Hypothalamus (tissue), 51 donors: ENCODE results near the gene REC114.
"Not testable (repeated sequence)": the region's sequence is repeated elsewhere in the genome, so short reads cannot be mapped to it uniquely, and the experiment has no call there.

Source experiments
- DNase-seq, 51 donors: peaks; one replicate each; lab custom pipeline; 2025; lab: John Stamatoyannopoulos, UW

The REC114 gene

GRCh38 chr15:73522011-73522410 lies 79.0 kb downstream of the REC114 start:
- no peak for DNase-seq

GRCh38 chr15:73524919-73525318 lies 82.0 kb downstream of the REC114 start:
- DNase-seq = no peak

GRCh38 chr15:73527598-73527997 lies 84.6 kb downstream of the REC114 start:
- no peak for DNase-seq

- DNase-seq = no peak
Observed at GRCh38 chr15:73530649-73531048, 87.7 kb downstream of the REC114 start.

GRCh38 chr15:73538123-73538522 lies 95.2 kb downstream of the REC114 start:
- no peak for DNase-seq

GRCh38 chr15:73538563-73539211 lies 95.7 kb downstream of the REC114 start:
- no peak for DNase-seq

- no peak for DNase-seq
Observed at GRCh38 chr15:73539212-73540128, 96.5 kb downstream of the REC114 start.

- no peak for DNase-seq
Observed at GRCh38 chr15:73540161-73540560, 97.2 kb downstream of the REC114 start.

GRCh38 chr15:73541479-73541878 lies 98.5 kb downstream of the REC114 start:
- DNase-seq = no peak

GRCh38 chr15:73548925-73549324 lies 106.0 kb downstream of the REC114 start:
- DNase-seq = not testable (repeated sequence)

- no peak for DNase-seq
Observed at GRCh38 chr15:73550190-73550589, 107.2 kb downstream of the REC114 start.

- DNase-seq = no peak
Observed at GRCh38 chr15:73555080-73555479, 112.1 kb downstream of the REC114 start.

- DNase-seq = no peak
Observed at GRCh38 chr15:73558529-73558928, 115.6 kb downstream of the REC114 start.

- DNase-seq = peak in 3 of 51 donors; percentile 4 to 39 (median 17)
Observed at GRCh38 chr15:73560501-73561117, 117.6 kb downstream of the REC114 start.

GRCh38 chr15:73564255-73564654 lies 121.3 kb downstream of the REC114 start:
- DNase-seq = peak in 2 of 51 donors; percentile 9 to 12

GRCh38 chr15:73567020-73567419 lies 124.1 kb downstream of the REC114 start:
- DNase-seq = no peak

GRCh38 chr15:73568564-73569280 lies 125.8 kb downstream of the REC114 start:
- no peak for DNase-seq

GRCh38 chr15:73569361-73569760 lies 126.4 kb downstream of the REC114 start:
- no peak for DNase-seq

- DNase-seq = no peak
Observed at GRCh38 chr15:73570355-73571032, 127.5 kb downstream of the REC114 start.

- DNase-seq = no peak
Observed at GRCh38 chr15:73571346-73571745, 128.4 kb downstream of the REC114 start.
